ENCODE data around the gene CC2D1A. TPM values are rescaled to one million over a fixed set of nuclear protein-coding genes. Genes with fewer than 3 reads are reported as not detected.

The CC2D1A gene
- total and polyA plus RNA-seq, 4 donors, result 7.4 to 12.0 (median 9.9) TPM

DNA sequence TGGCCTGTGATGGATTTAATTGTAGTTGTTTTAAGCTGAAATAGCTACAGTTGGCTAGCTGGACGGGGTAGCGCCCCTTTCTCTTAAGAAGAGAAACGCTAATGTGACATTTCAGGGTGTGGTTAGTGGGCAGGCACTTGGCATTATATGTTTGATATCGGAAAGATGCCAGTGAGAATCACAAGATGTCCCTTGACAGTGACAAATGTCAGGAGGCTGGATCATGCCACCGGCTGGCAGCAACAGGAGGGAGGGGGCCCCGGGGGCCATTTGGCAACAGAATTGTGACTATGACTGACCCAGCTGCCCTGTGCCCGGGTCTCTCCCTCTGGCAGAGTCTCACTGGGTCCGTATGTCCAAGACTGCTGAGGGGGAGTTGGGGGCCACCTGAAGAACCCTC, 51.0 kb downstream of the CC2D1A start:
- 87% methylated on average over 8 of the region's 8 CpGs for WGBS
- no peak for TF ChIP-seq YY1 (IDR thresholded peaks at IDR 0.05)
- TF ChIP-seq, protein P1, sequence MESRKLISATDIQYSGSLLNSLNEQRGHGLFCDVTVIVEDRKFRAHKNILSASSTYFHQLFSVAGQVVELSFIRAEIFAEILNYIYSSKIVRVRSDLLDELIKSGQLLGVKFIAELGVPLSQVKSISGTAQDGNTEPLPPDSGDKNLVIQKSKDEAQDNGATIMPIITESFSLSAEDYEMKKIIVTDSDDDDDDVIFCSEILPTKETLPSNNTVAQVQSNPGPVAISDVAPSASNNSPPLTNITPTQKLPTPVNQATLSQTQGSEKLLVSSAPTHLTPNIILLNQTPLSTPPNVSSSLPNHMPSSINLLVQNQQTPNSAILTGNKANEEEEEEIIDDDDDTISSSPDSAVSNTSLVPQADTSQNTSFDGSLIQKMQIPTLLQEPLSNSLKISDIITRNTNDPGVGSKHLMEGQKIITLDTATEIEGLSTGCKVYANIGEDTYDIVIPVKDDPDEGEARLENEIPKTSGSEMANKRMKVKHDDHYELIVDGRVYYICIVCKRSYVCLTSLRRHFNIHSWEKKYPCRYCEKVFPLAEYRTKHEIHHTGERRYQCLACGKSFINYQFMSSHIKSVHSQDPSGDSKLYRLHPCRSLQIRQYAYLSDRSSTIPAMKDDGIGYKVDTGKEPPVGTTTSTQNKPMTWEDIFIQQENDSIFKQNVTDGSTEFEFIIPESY (IDR thresholded peaks at IDR 0.05), result no peak
- no peak for TF ChIP-seq FOXA2 (IDR thresholded peaks at IDR 0.05)
- TF ChIP-seq JUND (IDR thresholded peaks at IDR 0.05), result no peak
- TF ChIP-seq, protein P2, sequence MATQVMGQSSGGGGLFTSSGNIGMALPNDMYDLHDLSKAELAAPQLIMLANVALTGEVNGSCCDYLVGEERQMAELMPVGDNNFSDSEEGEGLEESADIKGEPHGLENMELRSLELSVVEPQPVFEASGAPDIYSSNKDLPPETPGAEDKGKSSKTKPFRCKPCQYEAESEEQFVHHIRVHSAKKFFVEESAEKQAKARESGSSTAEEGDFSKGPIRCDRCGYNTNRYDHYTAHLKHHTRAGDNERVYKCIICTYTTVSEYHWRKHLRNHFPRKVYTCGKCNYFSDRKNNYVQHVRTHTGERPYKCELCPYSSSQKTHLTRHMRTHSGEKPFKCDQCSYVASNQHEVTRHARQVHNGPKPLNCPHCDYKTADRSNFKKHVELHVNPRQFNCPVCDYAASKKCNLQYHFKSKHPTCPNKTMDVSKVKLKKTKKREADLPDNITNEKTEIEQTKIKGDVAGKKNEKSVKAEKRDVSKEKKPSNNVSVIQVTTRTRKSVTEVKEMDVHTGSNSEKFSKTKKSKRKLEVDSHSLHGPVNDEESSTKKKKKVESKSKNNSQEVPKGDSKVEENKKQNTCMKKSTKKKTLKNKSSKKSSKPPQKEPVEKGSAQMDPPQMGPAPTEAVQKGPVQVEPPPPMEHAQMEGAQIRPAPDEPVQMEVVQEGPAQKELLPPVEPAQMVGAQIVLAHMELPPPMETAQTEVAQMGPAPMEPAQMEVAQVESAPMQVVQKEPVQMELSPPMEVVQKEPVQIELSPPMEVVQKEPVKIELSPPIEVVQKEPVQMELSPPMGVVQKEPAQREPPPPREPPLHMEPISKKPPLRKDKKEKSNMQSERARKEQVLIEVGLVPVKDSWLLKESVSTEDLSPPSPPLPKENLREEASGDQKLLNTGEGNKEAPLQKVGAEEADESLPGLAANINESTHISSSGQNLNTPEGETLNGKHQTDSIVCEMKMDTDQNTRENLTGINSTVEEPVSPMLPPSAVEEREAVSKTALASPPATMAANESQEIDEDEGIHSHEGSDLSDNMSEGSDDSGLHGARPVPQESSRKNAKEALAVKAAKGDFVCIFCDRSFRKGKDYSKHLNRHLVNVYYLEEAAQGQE (IDR thresholded peaks at IDR 0.05), result no peak
- no peak for TF ChIP-seq RXRA (IDR thresholded peaks at IDR 0.05)
- TF ChIP-seq EGR1 (IDR thresholded peaks at IDR 0.05; ENCODE audit: low read depth in 2 of 2), result no peak
- no peak for TF ChIP-seq HNF4A (conservative IDR thresholded peaks at IDR 0.05)
- no peak for TF ChIP-seq RAD21 (IDR thresholded peaks at IDR 0.05)

DNA sequence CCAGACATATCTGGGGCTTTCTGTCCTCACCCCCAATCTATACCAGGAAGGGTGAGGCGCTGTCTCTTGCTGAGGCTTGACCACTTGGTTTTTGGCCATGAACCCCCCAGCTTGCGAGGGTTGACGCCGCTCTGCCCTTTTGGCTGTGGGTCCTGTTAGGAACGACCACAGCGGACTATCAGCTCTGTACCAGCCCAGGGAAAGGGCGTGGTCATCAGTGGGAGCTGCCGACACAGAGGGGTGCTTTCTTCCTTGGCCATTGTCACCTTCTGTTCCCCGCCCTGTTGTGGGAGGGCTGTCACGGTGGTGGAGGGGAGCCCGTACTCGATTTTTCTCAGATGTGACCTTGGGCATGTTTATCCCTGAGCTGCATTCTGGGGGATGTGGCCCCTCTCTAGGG, 52.0 kb downstream of the CC2D1A start:
- Histone ChIP-seq H3K9me3 (ENCODE audit: control insufficient read depth in 4 of 4, low read length in 3 of 4) (no peaks in the 10 kb centered on the region), H3K27ac (ENCODE audit: low read depth in 1 of 2, low read length in 2 of 2) (no peak overlapping the region), H3K9ac (ENCODE audit: low read depth in 1 of 2, low read length in 2 of 2) (no peak overlapping the region), H3K4me3 (ENCODE audit: low read depth in 1 of 3, low read length in 3 of 3) (no peak overlapping the region), H3K4me1 (ENCODE audit: control insufficient read depth in 4 of 4, insufficient read depth in 4 of 4, low read length in 3 of 4) (peaks cover 2 to 11% (median 8%) of the 10 kb centered on the region in 4 donors), H3K36me3 (ENCODE audit: control insufficient read depth in 4 of 4, insufficient read depth in 3 of 4, low read depth in 1 of 4, low read length in 3 of 4) (peaks cover 12 to 51% (median 23%) of the 10 kb centered on the region in 4 donors), H3K27me3 (ENCODE audit: control insufficient read depth in 4 of 4, insufficient read depth in 4 of 4, low read length in 3 of 4) (no peaks in the 10 kb centered on the region)
- 90% methylated on average over 12 of the region's 12 CpGs for WGBS
- DNase-seq (ENCODE audit: low spot score), result no peak
- TF ChIP-seq, protein P3, sequence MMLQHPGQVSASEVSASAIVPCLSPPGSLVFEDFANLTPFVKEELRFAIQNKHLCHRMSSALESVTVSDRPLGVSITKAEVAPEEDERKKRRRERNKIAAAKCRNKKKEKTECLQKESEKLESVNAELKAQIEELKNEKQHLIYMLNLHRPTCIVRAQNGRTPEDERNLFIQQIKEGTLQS (IDR thresholded peaks at IDR 0.05), result no peak
- TF ChIP-seq EGR1 (IDR thresholded peaks at IDR 0.05; ENCODE audit: low read depth in 2 of 2), result no peak
- TF ChIP-seq RAD21 (IDR thresholded peaks at IDR 0.05), result no peak

More for the DNA sequence above, 51.0 kb downstream of the CC2D1A start:
- no peak overlapping the region for H3K4me3 ChIP-seq (ENCODE audit: low read depth in 1 of 3, low read length in 3 of 3)
- H3K9me3 ChIP-seq (ENCODE audit: control insufficient read depth in 4 of 4, low read length in 3 of 4), result no peaks in the 10 kb centered on the region
- no peak overlapping the region for H3K9ac ChIP-seq (ENCODE audit: low read depth in 1 of 2, low read length in 2 of 2)
- H3K27ac ChIP-seq (ENCODE audit: low read depth in 1 of 2, low read length in 2 of 2), result no peak overlapping the region
- H3K4me1 ChIP-seq (ENCODE audit: control insufficient read depth in 4 of 4, insufficient read depth in 4 of 4, low read length in 3 of 4), result peaks cover 2 to 14% (median 11%) of the 10 kb centered on the region in 4 donors
- DNase-seq (ENCODE audit: low spot score), result no peak
- no peaks in the 10 kb centered on the region for H3K27me3 ChIP-seq (ENCODE audit: control insufficient read depth in 4 of 4, insufficient read depth in 4 of 4, low read length in 3 of 4)
- H3K36me3 ChIP-seq (ENCODE audit: control insufficient read depth in 4 of 4, insufficient read depth in 3 of 4, low read depth in 1 of 4, low read length in 3 of 4), result peaks cover 12 to 49% (median 21%) of the 10 kb centered on the region in 4 donors

DNA sequence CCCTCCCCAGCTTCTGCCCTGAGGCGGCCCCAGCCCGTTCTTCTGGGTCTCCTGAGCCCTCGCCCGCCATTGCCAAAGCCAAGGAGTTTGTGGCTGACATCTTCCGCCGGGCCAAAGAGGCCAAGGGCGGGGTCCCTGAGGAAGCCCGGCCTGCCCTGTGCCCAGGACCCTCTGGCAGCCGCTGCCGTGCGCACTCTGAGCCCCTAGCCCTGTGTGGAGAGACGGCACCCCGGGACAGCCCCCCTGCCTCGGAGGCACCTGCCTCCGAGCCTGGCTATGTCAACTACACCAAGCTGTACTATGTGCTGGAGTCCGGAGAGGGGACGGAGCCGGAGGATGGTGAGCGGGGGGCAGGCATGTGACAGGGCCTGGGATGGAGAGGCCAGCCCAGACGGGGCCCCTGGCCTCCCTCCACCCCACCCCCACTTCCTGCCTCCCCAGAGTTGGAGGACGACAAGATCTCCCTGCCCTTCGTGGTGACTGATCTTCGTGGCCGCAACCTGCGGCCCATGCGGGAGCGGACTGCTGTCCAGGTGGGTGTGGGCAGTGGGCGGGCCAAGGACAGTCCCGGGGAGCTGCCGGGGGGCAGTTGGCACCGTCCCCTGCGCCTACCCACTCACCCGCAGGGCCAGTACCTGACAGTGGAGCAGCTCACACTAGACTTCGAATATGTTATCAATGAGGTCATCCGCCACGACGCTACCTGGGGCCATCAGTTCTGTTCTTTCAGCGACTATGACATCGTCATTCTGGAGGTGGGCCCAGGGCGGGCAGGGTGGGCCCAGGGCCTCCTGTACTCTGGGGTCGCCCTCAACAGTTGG, 53.4 kb downstream of the CC2D1A start:
- no peaks in the 10 kb centered on the region for H3K9me3 ChIP-seq (ENCODE audit: control insufficient read depth in 4 of 4, low read length in 3 of 4)
- H3K4me3 ChIP-seq (ENCODE audit: low read depth in 1 of 3, low read length in 3 of 3), result no peak overlapping the region
- DNase-seq (ENCODE audit: low spot score), result no peak
- no peaks in the 10 kb centered on the region for H3K27me3 ChIP-seq (ENCODE audit: control insufficient read depth in 4 of 4, insufficient read depth in 4 of 4, low read length in 3 of 4)
- H3K9ac ChIP-seq (ENCODE audit: low read depth in 1 of 2, low read length in 2 of 2), result no peak overlapping the region
- H3K4me1 ChIP-seq (ENCODE audit: control insufficient read depth in 4 of 4, insufficient read depth in 4 of 4, low read length in 3 of 4), result no peaks in the 10 kb centered on the region
- no peak overlapping the region for H3K27ac ChIP-seq (ENCODE audit: low read depth in 1 of 2, low read length in 2 of 2)
- H3K36me3 ChIP-seq (ENCODE audit: control insufficient read depth in 4 of 4, insufficient read depth in 3 of 4, low read depth in 1 of 4, low read length in 3 of 4), result peaks cover 14 to 60% (median 27%) of the 10 kb centered on the region in 4 donors
- 93% methylated on average over 41 of the region's 41 CpGs for WGBS
- TF ChIP-seq TAF1 (conservative IDR thresholded peaks at IDR 0.05) (no peak), YY1 (IDR thresholded peaks at IDR 0.05) (no peak), SP1 (IDR thresholded peaks at IDR 0.05) (no peak), HNF4A (conservative IDR thresholded peaks at IDR 0.05) (no peak), GABPA (IDR thresholded peaks at IDR 0.05 in 1 of 2, conservative IDR thresholded peaks at IDR 0.05 in 1 of 2) (no peak), EGR1 (IDR thresholded peaks at IDR 0.05; ENCODE audit: low read depth in 2 of 2) (no peak), RAD21 (IDR thresholded peaks at IDR 0.05) (no peak), FOXA1 (IDR thresholded peaks at IDR 0.05) (no peak), JUND (IDR thresholded peaks at IDR 0.05) (no peak), FOXA2 (IDR thresholded peaks at IDR 0.05) (no peak), NR2F2 (IDR thresholded peaks at IDR 0.05) (no peak)
- TF ChIP-seq, protein P4, sequence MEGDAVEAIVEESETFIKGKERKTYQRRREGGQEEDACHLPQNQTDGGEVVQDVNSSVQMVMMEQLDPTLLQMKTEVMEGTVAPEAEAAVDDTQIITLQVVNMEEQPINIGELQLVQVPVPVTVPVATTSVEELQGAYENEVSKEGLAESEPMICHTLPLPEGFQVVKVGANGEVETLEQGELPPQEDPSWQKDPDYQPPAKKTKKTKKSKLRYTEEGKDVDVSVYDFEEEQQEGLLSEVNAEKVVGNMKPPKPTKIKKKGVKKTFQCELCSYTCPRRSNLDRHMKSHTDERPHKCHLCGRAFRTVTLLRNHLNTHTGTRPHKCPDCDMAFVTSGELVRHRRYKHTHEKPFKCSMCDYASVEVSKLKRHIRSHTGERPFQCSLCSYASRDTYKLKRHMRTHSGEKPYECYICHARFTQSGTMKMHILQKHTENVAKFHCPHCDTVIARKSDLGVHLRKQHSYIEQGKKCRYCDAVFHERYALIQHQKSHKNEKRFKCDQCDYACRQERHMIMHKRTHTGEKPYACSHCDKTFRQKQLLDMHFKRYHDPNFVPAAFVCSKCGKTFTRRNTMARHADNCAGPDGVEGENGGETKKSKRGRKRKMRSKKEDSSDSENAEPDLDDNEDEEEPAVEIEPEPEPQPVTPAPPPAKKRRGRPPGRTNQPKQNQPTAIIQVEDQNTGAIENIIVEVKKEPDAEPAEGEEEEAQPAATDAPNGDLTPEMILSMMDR (IDR thresholded peaks at IDR 0.05; ENCODE audit: low read depth, low read length, missing input control), result no peak
- TF ChIP-seq, protein P1 (IDR thresholded peaks at IDR 0.05), result no peak

Measured in liver (tissue), 9 donors.